ENCODE measurements around the gene DAP. TPM values are rescaled to one million over a fixed set of nuclear protein-coding genes. Genes with fewer than 3 reads are reported as not detected.

Gene DAP
- total RNA-seq, 6 donors from 2014 or later, result 38.8 to 101 (median 77.6) TPM

- Histone ChIP-seq H3K9me3 (no peaks in the 10 kb centered on the region), H3K27me3 (no peaks in the 10 kb centered on the region), H3K4me1 (peaks cover 0 to 12% (median 5%) of the 10 kb centered on the region in 4 donors), H3K4me3 (no peak overlapping the region), H3K36me3 (peaks cover 0 to 65% (median 25%) of the 10 kb centered on the region in 4 donors), H3K27ac (no peak overlapping the region)
- 86 to 88% methylated on average over 9 of the region's 9 CpGs for WGBS, 2 donors
- TF ChIP-seq POLR2AphosphoS5 (IDR thresholded peaks at IDR 0.05), result no peak
- TF ChIP-seq CTCF (IDR thresholded peaks at IDR 0.05), result no peak
- no peak for TF ChIP-seq EP300 (IDR thresholded peaks at IDR 0.05)
- TF ChIP-seq POLR2A (IDR thresholded peaks at IDR 0.05), result no peak
- no peak for DNase-seq
- no peak for ATAC-seq (ENCODE audit: low FRiP score in 2 of 2)
Observed at GRCh38 chr5:10747678-10748622, 13.1 kb downstream of the DAP start.

- 43 to 67% methylated on average over 6 of the region's 6 CpGs for WGBS, 2 donors
- H3K27me3 ChIP-seq, result no peaks in the 10 kb centered on the region
- peak overlapping the region in 1 of 4 donors; percentile 9 for H3K27ac ChIP-seq
- peak; percentile 80 to 85 for ATAC-seq (ENCODE audit: low FRiP score in 2 of 2)
- no peaks in the 10 kb centered on the region for H3K9me3 ChIP-seq
- H3K4me1 ChIP-seq, result peaks cover 0 to 12% (median 5%) of the 10 kb centered on the region in 4 donors
- H3K36me3 ChIP-seq, result peaks cover 0 to 59% (median 25%) of the 10 kb centered on the region in 4 donors
- peak in 1 of 2 donors; percentile 81 for DNase-seq
- no peak overlapping the region for H3K4me3 ChIP-seq
- no peak for TF ChIP-seq CTCF (IDR thresholded peaks at IDR 0.05)
- no peak for TF ChIP-seq POLR2A (IDR thresholded peaks at IDR 0.05)
- no peak for TF ChIP-seq POLR2AphosphoS5 (IDR thresholded peaks at IDR 0.05)
- peak in 1 of 4 donors; percentile 37 for TF ChIP-seq EP300 (IDR thresholded peaks at IDR 0.05)
Observed at GRCh38 chr5:10746711-10747110, 14.3 kb downstream of the DAP start.

- ATAC-seq (ENCODE audit: low FRiP score in 2 of 2) (peak; percentile 23 to 46), DNase-seq (no peak)
- Histone ChIP-seq H3K27ac (no peak overlapping the region), H3K4me3 (no peak overlapping the region), H3K36me3 (peaks cover 0 to 57% (median 27%) of the 10 kb centered on the region in 4 donors), H3K9me3 (no peaks in the 10 kb centered on the region), H3K27me3 (no peaks in the 10 kb centered on the region), H3K4me1 (peaks cover 0 to 12% (median 5%) of the 10 kb centered on the region in 4 donors)
- WGBS, 2 donors, result 73 to 87% methylated on average over 5 of the region's 5 CpGs
- TF ChIP-seq CTCF (IDR thresholded peaks at IDR 0.05) (no peak), EP300 (IDR thresholded peaks at IDR 0.05) (no peak), POLR2A (IDR thresholded peaks at IDR 0.05) (no peak), POLR2AphosphoS5 (IDR thresholded peaks at IDR 0.05) (no peak)
Observed at GRCh38 chr5:10745133-10745532, 15.9 kb downstream of the DAP start.

DNA sequence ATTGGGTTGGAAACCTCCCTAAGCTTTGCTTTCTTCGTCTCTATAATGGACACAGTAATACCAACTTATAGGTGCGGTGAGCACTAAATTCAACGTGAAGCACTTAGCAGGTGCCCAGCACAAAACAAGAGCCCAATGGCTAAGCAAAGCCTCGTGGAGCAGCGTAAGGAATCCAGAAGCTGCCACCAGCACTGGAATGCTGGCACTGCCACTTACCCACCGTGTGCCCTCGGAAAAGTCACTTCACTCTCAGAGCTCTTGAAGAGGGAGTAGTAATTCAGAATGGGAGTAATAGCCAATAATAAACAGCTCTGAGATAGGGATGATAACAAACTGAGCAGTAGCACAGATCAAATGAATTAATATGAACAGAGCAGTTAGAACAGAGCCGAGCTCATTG is 16.4 kb downstream of the DAP start:
- Histone ChIP-seq H3K4me1 (peaks cover 0 to 12% (median 5%) of the 10 kb centered on the region in 4 donors), H3K9me3 (no peaks in the 10 kb centered on the region), H3K4me3 (no peak overlapping the region), H3K36me3 (peaks cover 0 to 53% (median 24%) of the 10 kb centered on the region in 4 donors), H3K27ac (no peak overlapping the region), H3K27me3 (no peaks in the 10 kb centered on the region)
- WGBS, 2 donors, result 82 to 89% methylated on average over 8 of the region's 8 CpGs
- DNase-seq (no peak), ATAC-seq (ENCODE audit: low FRiP score in 2 of 2) (peak in 1 of 2 donors; percentile 13)
- TF ChIP-seq POLR2A (IDR thresholded peaks at IDR 0.05) (no peak), POLR2AphosphoS5 (IDR thresholded peaks at IDR 0.05) (no peak), EP300 (IDR thresholded peaks at IDR 0.05) (no peak), CTCF (IDR thresholded peaks at IDR 0.05) (no peak)
